GM19351 (cell line): Measurements from ENCODE around the gene EN2.

Experiments
- ATAC-seq: cut with Tn5 transposase; IDR thresholded peaks from one replicate; pipeline ENCODE4 v1.9.1; 2021; ENCODE audit warnings: mild to moderate bottlenecking, moderate library complexity; ENCODE audit not compliant: unreplicated experiment

Gene EN2

GRCh38 chr7:155507576-155507975 is 49.6 kb downstream of the EN2 start:
- no peak for ATAC-seq

GRCh38 chr7:155508376-155509358 is 50.7 kb downstream of the EN2 start:
- ATAC-seq, result no peak

- no peak for ATAC-seq
These were observed 51.4 kb downstream of the EN2 start for GRCh38 chr7:155509359-155509724.

GRCh38 chr7:155509725-155510551 is 52.0 kb downstream of the EN2 start:
- no peak for ATAC-seq

GRCh38 chr7:155510975-155511701 is 53.2 kb downstream of the EN2 start:
- no peak for ATAC-seq

- ATAC-seq, result no peak
These were observed 53.7 kb downstream of the EN2 start for GRCh38 chr7:155511702-155511996.

- no peak for ATAC-seq
These were observed 54.4 kb downstream of the EN2 start for GRCh38 chr7:155512246-155512887.

GRCh38 chr7:155513543-155514285 is 55.8 kb downstream of the EN2 start:
- ATAC-seq, result no peak

- ATAC-seq, result no peak
These were observed 56.4 kb downstream of the EN2 start for GRCh38 chr7:155514296-155514695.
